HG03432 (cell line): ENCODE data around the gene SLC13A2.

Experiments
- ATAC-seq: cut with Tn5 transposase; IDR thresholded peaks from one replicate; pipeline ENCODE4 v1.9.1; 2021; ENCODE audit warnings: mild to moderate bottlenecking, moderate library complexity; ENCODE audit not compliant: unreplicated experiment

Gene SLC13A2

DNA sequence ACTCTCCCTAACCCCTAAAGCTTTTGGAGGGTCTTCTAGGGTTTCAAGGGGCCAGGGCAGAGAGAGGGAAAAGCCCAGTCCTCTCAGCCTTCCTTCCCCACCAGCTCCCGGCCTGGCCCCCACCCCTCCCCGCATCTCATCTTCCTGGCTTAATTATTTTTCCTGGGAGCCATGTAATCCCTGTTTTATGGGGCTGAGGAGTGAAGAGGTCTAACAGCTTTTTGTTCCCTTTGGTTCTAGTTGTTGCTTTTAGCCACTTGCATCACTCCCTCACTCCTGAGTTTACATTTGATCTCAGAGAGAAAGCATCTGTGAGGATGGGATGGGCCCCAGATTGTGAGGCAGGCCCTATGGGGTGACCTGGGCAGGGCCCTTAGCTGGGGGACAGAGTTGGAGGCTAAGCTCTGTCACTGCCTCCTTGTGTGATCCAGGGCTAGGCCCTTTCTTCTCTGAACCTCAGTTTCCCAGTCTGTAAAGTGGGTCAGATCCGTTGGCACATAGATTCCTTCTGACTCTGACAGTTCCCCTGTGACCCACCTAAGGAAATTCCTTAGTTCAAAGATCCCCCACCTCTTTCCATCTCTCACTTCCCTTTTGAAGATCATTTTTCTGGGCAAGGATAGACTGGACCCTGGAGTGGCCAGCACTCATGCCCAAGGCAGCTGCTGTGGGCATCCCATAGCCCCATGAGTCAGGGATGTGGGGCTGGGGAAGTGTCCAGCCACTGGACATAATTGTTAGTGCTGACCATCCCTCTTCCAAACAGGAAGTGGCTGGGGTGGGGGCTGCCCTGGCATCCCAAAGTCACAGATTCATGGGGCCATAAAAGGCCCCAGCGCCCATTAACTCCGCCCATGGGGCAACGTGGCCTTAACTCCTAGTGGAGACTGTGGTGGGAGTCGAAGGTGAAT, 58.9 kb downstream of the SLC13A2 start:
- ATAC-seq: no peak

- ATAC-seq: no peak
Observed at GRCh38 chr17:28533091-28533807, 59.8 kb downstream of the SLC13A2 start.

GRCh38 chr17:28534740-28535375, 61.4 kb downstream of the SLC13A2 start:
- ATAC-seq: no peak

DNA sequence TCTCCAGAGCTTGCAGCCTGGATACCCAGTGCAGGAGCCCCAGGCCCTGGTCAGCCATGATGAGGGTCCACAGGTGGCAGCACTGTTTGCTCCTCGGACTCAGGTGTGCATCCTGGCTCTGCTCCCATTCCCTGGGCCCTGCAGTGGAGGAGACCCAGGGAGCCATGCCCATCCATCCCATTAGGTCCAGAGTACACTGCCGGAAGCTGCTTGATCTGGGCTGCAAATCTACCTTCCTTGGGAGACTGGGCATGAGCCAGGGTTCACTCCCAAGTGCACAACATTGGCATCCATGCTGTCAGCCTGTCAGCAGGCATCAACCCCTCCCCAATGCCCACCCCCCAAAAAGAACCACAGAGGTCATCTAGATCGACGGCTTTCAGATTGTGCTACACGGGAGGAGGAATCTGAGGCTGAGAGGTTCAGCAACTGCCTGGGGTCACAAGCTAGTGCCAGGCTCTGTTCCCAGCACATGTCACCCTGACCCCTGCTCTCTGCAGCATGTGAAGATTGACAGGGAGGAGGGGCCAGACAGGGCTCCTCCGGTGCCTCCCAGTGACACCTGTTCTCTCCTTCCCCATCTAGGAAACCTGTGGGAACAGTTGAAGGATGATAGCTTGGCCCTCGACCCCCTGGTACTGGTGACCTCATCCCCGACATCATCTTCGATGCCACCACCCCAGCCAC, 63.2 kb downstream of the SLC13A2 start:
- ATAC-seq: no peak

DNA sequence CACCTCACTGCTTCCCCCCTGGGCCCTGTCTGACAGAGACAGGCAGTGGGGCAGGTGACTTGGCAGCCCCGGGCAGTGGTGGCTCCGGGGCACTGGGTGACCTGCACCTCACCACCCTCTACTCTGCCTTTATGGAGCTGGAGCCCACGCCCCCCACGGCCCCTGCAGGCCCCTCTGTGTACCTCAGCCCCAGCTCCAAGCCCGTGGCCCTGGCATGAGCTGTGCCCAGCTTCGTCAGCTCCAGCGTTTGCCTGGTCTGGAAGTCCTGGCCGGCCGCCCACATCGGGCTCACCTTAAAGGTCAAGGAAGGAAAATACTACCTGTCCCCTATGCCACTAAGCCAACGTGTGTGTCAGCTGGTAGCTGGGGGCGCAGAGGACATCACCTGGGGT, 63.8 kb downstream of the SLC13A2 start:
- ATAC-seq: no peak

DNA sequence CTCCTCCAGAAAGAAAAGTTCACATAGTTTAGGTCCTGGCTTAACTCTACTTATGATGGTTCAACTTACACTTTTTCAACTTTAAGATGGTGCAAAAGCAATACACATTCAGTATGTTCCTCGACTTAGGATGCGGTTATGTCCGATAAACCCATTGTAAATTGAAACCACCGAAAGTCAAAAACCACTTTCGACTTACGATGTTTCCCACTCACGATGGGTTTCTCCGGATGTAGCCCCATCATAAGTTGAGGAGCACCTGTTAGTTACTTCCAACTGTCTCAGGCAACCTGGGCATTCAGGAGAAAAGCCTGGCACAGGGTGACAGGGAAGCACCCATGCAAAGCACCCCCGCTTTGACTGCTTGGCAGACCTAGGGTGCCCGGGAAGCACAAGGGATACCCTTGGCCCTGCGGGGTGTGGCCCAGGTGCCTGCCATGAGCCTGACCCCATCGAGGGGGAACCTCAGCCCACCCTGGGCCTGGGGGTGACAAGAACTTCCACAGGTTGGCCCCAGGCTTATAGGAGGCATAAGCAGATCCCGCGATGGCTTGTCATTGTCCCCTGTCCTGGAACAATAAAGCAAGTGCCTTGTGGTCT, 65.0 kb downstream of the SLC13A2 start:
- no peak for ATAC-seq

DNA sequence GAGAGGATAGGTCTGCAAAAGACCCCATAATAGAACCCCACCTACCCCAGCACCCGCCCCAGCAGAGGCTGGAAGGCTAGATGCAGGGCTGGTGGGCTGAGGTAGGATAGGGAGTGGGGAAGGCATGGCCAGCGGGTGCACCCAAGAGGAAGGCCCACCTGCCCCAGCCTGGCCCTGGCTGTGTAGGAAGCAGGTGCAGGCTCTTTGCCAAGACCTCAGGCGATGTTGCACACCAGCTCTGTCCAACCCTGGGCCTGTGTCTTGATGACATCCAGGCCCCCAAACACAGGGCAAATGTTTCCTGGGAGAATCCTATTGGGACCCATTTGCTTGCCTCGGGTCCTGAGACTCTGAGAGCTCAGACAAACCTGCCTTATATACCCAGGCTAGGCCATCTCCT, 66.8 kb downstream of the SLC13A2 start:
- ATAC-seq: no peak

GRCh38 chr17:28541439-28541838, 68.0 kb downstream of the SLC13A2 start:
- no peak for ATAC-seq

GRCh38 chr17:28544402-28545140, 71.1 kb downstream of the SLC13A2 start:
- ATAC-seq: no peak

- ATAC-seq: no peak
Observed at GRCh38 chr17:28545141-28545503, 71.7 kb downstream of the SLC13A2 start.

- ATAC-seq: no peak
Observed at GRCh38 chr17:28545787-28546415, 72.5 kb downstream of the SLC13A2 start.

- no peak for ATAC-seq
Observed at GRCh38 chr17:28547096-28547622, 73.7 kb downstream of the SLC13A2 start.
